ENCODE data around the gene TMOD1. TPM values are rescaled to one million over a fixed set of nuclear protein-coding genes. Genes with fewer than 3 reads are reported as not detected.

Gene TMOD1
- total and polyA plus RNA-seq, 9 of the 15 experiments (the other 6 are each of a cell fraction or from before 2014, with no cell fraction given) = 7.1 to 41.2 (median 14.2) TPM

- TF ChIP-seq ZNF146 (CRISPR knock-in tag; IDR thresholded peaks at IDR 0.05; ENCODE audit: unreplicated experiment) (no peak), ZNF644 (tag; IDR thresholded peaks at IDR 0.05; ENCODE audit: low read depth) (0 out of 2 replicates have a peak, but pooled peaks have one; percentile 12), ZNF830 (CRISPR knock-in tag; IDR thresholded peaks at IDR 0.05) (no peak), ZEB2 (IDR thresholded peaks at IDR 0.05) (no peak), SETDB1 (IDR thresholded peaks at IDR 0.05; ENCODE audit: low read length) (no peak), U2AF2 (optimal IDR thresholded peaks at IDR 0.05; ENCODE audit: low read depth, low read length) (no peak), JUN (IDR thresholded peaks at IDR 0.05; ENCODE audit: borderline replicate concordance, low read depth, low read length) (peak; percentile 28; the same call in 1 of the 2 replicates), JUN (CRISPR knock-in tag; IDR thresholded peaks at IDR 0.05; ENCODE audit: borderline replicate concordance) (peak; percentile 97), BACH1 (tag; IDR thresholded peaks at IDR 0.05) (no peak), PHF21A (IDR thresholded peaks at IDR 0.05; ENCODE audit: borderline replicate concordance, low read depth) (peak; percentile 71; the same call in 1 of the 2 replicates), ZBTB5 (IDR thresholded peaks at IDR 0.05) (no peak), NR0B1 (IDR thresholded peaks at IDR 0.05; ENCODE audit: partially characterized antibody) (no peak), ZNF212 (CRISPR knock-in tag; IDR thresholded peaks at IDR 0.05) (no peak), KDM5B (IDR thresholded peaks at IDR 0.05; ENCODE audit: insufficient replicate concordance, low read depth, low read length) (no peak), RBFOX2 (IDR thresholded peaks at IDR 0.05; ENCODE audit: low read depth, low read length) (peak; percentile 98), NCOA2 (IDR thresholded peaks at IDR 0.05; ENCODE audit: partially characterized antibody in 2 of 2) (no peak), HDAC2 (IDR thresholded peaks at IDR 0.05) (peak; percentile 65; the same call in 1 of the 2 replicates), SMC3 (conservative IDR thresholded peaks at IDR 0.05; ENCODE audit: insufficient read depth, low read depth, low read length) (no peak), ZNF197 (CRISPR knock-in tag; IDR thresholded peaks at IDR 0.05; ENCODE audit: low read depth) (peak; percentile 78; the same call in 1 of the 2 replicates), ZNF24 (IDR thresholded peaks at IDR 0.05) (0 out of 2 replicates have a peak, but pooled peaks have one; percentile 73)
- TF ChIP-seq, protein P1, sequence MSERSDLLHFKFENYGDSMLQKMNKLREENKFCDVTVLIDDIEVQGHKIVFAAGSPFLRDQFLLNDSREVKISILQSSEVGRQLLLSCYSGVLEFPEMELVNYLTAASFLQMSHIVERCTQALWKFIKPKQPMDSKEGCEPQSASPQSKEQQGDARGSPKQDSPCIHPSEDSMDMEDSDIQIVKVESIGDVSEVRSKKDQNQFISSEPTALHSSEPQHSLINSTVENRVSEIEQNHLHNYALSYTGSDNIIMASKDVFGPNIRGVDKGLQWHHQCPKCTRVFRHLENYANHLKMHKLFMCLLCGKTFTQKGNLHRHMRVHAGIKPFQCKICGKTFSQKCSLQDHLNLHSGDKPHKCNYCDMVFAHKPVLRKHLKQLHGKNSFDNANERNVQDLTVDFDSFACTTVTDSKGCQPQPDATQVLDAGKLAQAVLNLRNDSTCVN (CRISPR knock-in tag; IDR thresholded peaks at IDR 0.05) = 0 out of 2 replicates have a peak, but pooled peaks have one; percentile 60
- TF ChIP-seq, protein P2, sequence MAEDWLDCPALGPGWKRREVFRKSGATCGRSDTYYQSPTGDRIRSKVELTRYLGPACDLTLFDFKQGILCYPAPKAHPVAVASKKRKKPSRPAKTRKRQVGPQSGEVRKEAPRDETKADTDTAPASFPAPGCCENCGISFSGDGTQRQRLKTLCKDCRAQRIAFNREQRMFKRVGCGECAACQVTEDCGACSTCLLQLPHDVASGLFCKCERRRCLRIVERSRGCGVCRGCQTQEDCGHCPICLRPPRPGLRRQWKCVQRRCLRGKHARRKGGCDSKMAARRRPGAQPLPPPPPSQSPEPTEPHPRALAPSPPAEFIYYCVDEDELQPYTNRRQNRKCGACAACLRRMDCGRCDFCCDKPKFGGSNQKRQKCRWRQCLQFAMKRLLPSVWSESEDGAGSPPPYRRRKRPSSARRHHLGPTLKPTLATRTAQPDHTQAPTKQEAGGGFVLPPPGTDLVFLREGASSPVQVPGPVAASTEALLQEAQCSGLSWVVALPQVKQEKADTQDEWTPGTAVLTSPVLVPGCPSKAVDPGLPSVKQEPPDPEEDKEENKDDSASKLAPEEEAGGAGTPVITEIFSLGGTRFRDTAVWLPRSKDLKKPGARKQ (CRISPR knock-in tag; IDR thresholded peaks at IDR 0.05) = no peak
Measured at GRCh38 chr9:97632985-97633858, 131.8 kb downstream of the TMOD1 start, which contains the start of the genes NCBP1 and TSTD2 (continued).

Measured in K562 (cell line).